Osteoblast (primary cell): Measurements from ENCODE around the gene SDF4. TPM values are rescaled to one million over a fixed set of nuclear protein-coding genes. Genes with fewer than 3 reads are reported as not detected.

Experiments
- DNase-seq: peaks from one replicate; pipeline ENCODE4 v3.0.0; 2011; ENCODE audit warnings: low spot score, mixed read lengths; ENCODE audit not compliant: insufficient read length; ENCODE audit errors: missing footprints
- H2AFZ ChIP-seq: 2 replicates; pipeline ENCODE4 v1.6.0; 2011; ENCODE audit warnings: mild to moderate bottlenecking, low read length
- H3K27ac ChIP-seq: 2 replicates; pipeline ENCODE4 v1.5.1; 2011; ENCODE audit warnings: mild to moderate bottlenecking, low read depth, low read length, moderate library complexity
- H3K27me3 ChIP-seq: 2 replicates; pipeline ENCODE4 v1.6.0; 2012; ENCODE audit warnings: mild to moderate bottlenecking, control low read depth, inconsistent platforms, low read length, moderate library complexity; ENCODE audit not compliant: insufficient read depth
- H3K36me3 ChIP-seq: 2 replicates; pipeline ENCODE4 v1.5.1; 2011; ENCODE audit warnings: mild to moderate bottlenecking, low read length, control low read depth, moderate library complexity; ENCODE audit not compliant: insufficient read depth
- H3K4me1 ChIP-seq: 2 replicates; pipeline ENCODE4 v1.5.1; 2011; ENCODE audit warnings: mild to moderate bottlenecking, low read length, control low read depth, moderate library complexity; ENCODE audit not compliant: insufficient read depth
- H3K4me2 ChIP-seq: 2 replicates; pipeline ENCODE4 v1.6.0; 2011; ENCODE audit warnings: mild to moderate bottlenecking, low read length; ENCODE audit not compliant: insufficient read depth
- H3K4me3 ChIP-seq: fragments of 200-600 bp; sonication (generic); 3 replicates; pipeline ENCODE4 v1.5.1; 2012; ENCODE audit warnings: mild to moderate bottlenecking, low read length, inconsistent platforms; ENCODE audit not compliant: insufficient read depth
- H3K79me2 ChIP-seq: 2 replicates; pipeline ENCODE4 v1.6.0; 2012; ENCODE audit warnings: mild to moderate bottlenecking, low read length, control low read depth, inconsistent platforms; ENCODE audit not compliant: insufficient read depth
- H3K9me3 ChIP-seq: 2 replicates; pipeline ENCODE4 v1.5.1; 2011; ENCODE audit warnings: low read depth, low read length, control low read depth
- H4K20me1 ChIP-seq: 2 replicates; pipeline ENCODE4 v1.6.0; 2012; ENCODE audit warnings: mild to moderate bottlenecking, low read length, control low read depth; ENCODE audit not compliant: insufficient read depth
- CTCF ChIP-seq: IDR thresholded peaks from 2 replicates; pipeline ENCODE4 v1.5.1; 2011; ENCODE audit warnings: mild to moderate bottlenecking, low read depth, low read length, moderate library complexity; ENCODE audit errors: extremely low read depth
- total RNA-seq: library from RNA; depleted of rRNA; stranded (reverse); fragments of >200 nt; gene quantifications from 2 replicates; pipeline ENCODE4 v1.2.3, GENCODE V29; 2012

The SDF4 gene
- total RNA-seq, 1 donor = 151 TPM

GRCh38 chr1:1199961-1200875 is 31.6 kb downstream of the SDF4 start:
- Histone ChIP-seq H3K4me2 (no peak overlapping the region), H4K20me1 (no peaks in the 10 kb centered on the region), H3K4me1 (no peaks in the 10 kb centered on the region), H3K79me2 (no peaks in the 10 kb centered on the region), H2AFZ (no peak overlapping the region), H3K27me3 (no peaks in the 10 kb centered on the region), H3K9me3 (no peaks in the 10 kb centered on the region), H3K4me3 (no peak overlapping the region), H3K36me3 (no peaks in the 10 kb centered on the region), H3K27ac (no peak overlapping the region)
- peak; percentile 94 for DNase-seq
- no peak for TF ChIP-seq CTCF

GRCh38 chr1:1199141-1199960 is 32.5 kb downstream of the SDF4 start:
- Histone ChIP-seq H3K4me3 (no peak overlapping the region), H3K9me3 (no peaks in the 10 kb centered on the region), H2AFZ (no peak overlapping the region), H3K27me3 (no peaks in the 10 kb centered on the region), H4K20me1 (no peaks in the 10 kb centered on the region), H3K27ac (no peak overlapping the region), H3K36me3 (no peaks in the 10 kb centered on the region), H3K79me2 (no peaks in the 10 kb centered on the region), H3K4me2 (no peak overlapping the region), H3K4me1 (no peaks in the 10 kb centered on the region)
- no peak for TF ChIP-seq CTCF
- DNase-seq = peak; percentile 90

- H2AFZ ChIP-seq = no peak overlapping the region
- no peak overlapping the region for H3K27ac ChIP-seq
- H3K79me2 ChIP-seq = no peaks in the 10 kb centered on the region
- no peak for TF ChIP-seq CTCF
- H3K36me3 ChIP-seq = no peaks in the 10 kb centered on the region
- H3K4me3 ChIP-seq = no peak overlapping the region
- no peaks in the 10 kb centered on the region for H3K4me1 ChIP-seq
- no peaks in the 10 kb centered on the region for H4K20me1 ChIP-seq
- peak; percentile 80 for DNase-seq
- no peaks in the 10 kb centered on the region for H3K9me3 ChIP-seq
- no peak overlapping the region for H3K4me2 ChIP-seq
- no peaks in the 10 kb centered on the region for H3K27me3 ChIP-seq
These were observed 33.2 kb downstream of the SDF4 start for GRCh38 chr1:1198423-1199140.
